Ovary (tissue), 9 donors: Measurements from ENCODE around the gene BHMT. TPM values are rescaled to one million over a fixed set of nuclear protein-coding genes. Genes with fewer than 3 reads are reported as not detected.

ENCODE experiments used
- DNase-seq, 5 donors: peaks; one replicate each; pipeline ENCODE4 v3.0.0-alpha.2; 2019 to 2020
- H3K27ac ChIP-seq, 2 donors: fragments of 200-600 bp; one replicate each; pipeline versions ENCODE4 v1.5.1 to v1.8.0; 2019 to 2022
- H3K27me3 ChIP-seq: fragments of 200-600 bp; one replicate; pipeline ENCODE4 v1.8.0; 2022
- H3K36me3 ChIP-seq: fragments of 200-600 bp; sonication (generic); one replicate; pipeline ENCODE4 v1.5.1; 2019
- H3K4me1 ChIP-seq: one replicate; pipeline ENCODE4 v1.8.1; 2013; ENCODE audit warnings: mild to moderate bottlenecking, moderate library complexity; ENCODE audit not compliant: insufficient read depth
- H3K4me3 ChIP-seq: fragments of 200-600 bp; sonication (generic); one replicate; pipeline ENCODE4 v1.5.1; 2017
- H3K9me3 ChIP-seq, 2 donors: fragments of 200-600 bp in 1 of 2; sonication (generic) in 1 of 2; one replicate each; pipeline versions ENCODE4 v1.5.1 to v1.8.1; 2013 to 2019; ENCODE audit warnings: mild to moderate bottlenecking in 1 of 2, moderate library complexity in 1 of 2
- EP300 ChIP-seq: sonication (generic); formaldehyde crosslinking; IDR thresholded peaks from one replicate; pipeline ENCODE4 v1.6.1; 2017; ENCODE audit warnings: antibody characterized with exemption
- POLR2A ChIP-seq: fragments of 450-650 bp; IDR thresholded peaks from one replicate; pipeline ENCODE4 v1.6.1; 2017; ENCODE audit warnings: antibody characterized with exemption, mild to moderate bottlenecking, moderate library complexity
- WGBS, 3 donors: extraction: QIAGEN DNeasy Blood & Tissue Kit in 1 of 3; methylation state at CpG; one replicate each; pipeline versions ENCODE4 v1.1.5 to v1.1.7; 2013 to 2017; 5-methylcytosine and 5-hydroxymethylcytosine counted together
- intact Hi-C, 4 donors: fragments of 100-400 bp; cut with DNase I; formaldehyde crosslinking; loops; one replicate each; pipeline versions ENCODE4 v1.11.0 to v1.15.1; 2022 to 2023
- polyA plus RNA-seq, 2 donors: library from polyadenylated mRNA; stranded (reverse); fragments of 200-250 nt in 1 of 2; fragments of 350-450 nt in 1 of 2; fragmentation: Illumina TruSeq in 1 of 2; extraction: RNeasy Lipid Tissue Mini Kit (QIAGEN cat#74804) in 1 of 2; gene quantifications; one replicate each; pipeline ENCODE4 v1.2.3, GENCODE V29; 2013 to 2014
- total RNA-seq, 7 donors: library from RNA; depleted of rRNA in 2 of 7; stranded (reverse); fragments of >200 nt in 2 of 7; fragmentation: NEBNext Ultra II Directional in 3 of 7; extraction: Animal tissue kit (Norgen Biotek cat#: 25700) in 3 of 7; gene quantifications; one replicate each; pipeline versions ENCODE4 v1.1.0 to v1.2.4, GENCODE V29; 2016 to 2023
- TF ChIP-seq, protein P1 (sequence below), 3 donors: fragments of 450-650 bp in 2 of 3; fragments of 200-600 bp in 1 of 3; IDR thresholded peaks; one replicate each; pipeline versions ENCODE4 v1.5.1 to v1.8.0; 2016 to 2022; ENCODE audit warnings: antibody characterized with exemption in 3 of 3, mild to moderate bottlenecking in 1 of 3
- donor health status: DM: no; HTN: no; CAD: no; lungs with moderate emphysema.
- donor health status: DM: no; HTN: no; CAD: no.
- donor health status: Bipolar disorder and iron deficiency.
- donor health status: DM: yes; HTN: yes; CAD: no.
- donor health status: DM: no; HTN: no; CAD: no.
- donor health status: DM: yes; HTN: yes; CAD: no.

Gene BHMT
- total and polyA plus RNA-seq, 9 donors, result 0.07 to 0.92 (median 0.27) TPM; not detected in 2

DNA sequence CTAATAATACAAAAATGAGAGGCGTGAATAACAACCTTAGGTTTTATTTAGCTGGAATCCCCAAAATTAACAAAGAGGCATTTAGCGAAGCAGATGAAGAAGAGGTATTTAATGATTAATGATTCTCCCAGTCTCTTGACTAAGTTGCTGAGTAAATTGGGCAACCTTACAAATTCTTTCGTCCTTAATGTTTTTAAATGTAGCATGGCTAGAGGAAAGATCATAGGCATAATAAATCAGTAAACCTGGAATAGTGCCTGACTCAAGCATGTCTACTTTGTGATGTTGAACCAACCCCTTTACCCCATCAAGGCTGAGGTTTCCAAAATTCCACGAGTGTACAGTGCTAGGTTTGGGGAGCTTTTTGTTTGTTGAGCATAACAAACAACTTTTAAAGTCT, 7.9 kb downstream of the BHMT start:
- H3K27ac ChIP-seq, result no peak overlapping the region
- TF ChIP-seq, protein P1, sequence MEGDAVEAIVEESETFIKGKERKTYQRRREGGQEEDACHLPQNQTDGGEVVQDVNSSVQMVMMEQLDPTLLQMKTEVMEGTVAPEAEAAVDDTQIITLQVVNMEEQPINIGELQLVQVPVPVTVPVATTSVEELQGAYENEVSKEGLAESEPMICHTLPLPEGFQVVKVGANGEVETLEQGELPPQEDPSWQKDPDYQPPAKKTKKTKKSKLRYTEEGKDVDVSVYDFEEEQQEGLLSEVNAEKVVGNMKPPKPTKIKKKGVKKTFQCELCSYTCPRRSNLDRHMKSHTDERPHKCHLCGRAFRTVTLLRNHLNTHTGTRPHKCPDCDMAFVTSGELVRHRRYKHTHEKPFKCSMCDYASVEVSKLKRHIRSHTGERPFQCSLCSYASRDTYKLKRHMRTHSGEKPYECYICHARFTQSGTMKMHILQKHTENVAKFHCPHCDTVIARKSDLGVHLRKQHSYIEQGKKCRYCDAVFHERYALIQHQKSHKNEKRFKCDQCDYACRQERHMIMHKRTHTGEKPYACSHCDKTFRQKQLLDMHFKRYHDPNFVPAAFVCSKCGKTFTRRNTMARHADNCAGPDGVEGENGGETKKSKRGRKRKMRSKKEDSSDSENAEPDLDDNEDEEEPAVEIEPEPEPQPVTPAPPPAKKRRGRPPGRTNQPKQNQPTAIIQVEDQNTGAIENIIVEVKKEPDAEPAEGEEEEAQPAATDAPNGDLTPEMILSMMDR (IDR thresholded peaks at IDR 0.05), result no peak
- no peak for TF ChIP-seq POLR2A
- TF ChIP-seq EP300, result no peak
- 56 to 68% (median 57%) methylated on average over 4 of the region's 4 CpGs for WGBS, 3 donors

DNA sequence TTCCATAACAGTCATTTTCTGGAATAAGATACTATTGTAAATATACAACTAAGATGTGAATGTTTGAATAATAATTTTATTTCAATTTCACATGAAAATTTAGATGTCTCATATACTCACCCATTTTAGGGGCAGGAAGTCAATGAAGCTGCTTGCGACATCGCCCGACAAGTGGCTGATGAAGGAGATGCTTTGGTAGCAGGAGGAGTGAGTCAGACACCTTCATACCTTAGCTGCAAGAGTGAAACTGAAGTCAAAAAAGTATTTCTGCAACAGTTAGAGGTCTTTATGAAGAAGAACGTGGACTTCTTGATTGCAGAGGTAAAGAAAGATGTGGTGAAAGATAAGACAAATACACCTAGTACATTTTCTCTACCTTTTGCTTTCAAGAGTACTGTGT, 8.6 kb downstream of the BHMT start:
- DNase-seq, result no peak

More for the DNA sequence above, 7.9 kb downstream of the BHMT start:
- Histone ChIP-seq H3K36me3 (no peaks in the 10 kb centered on the region), H3K27me3 (no peaks in the 10 kb centered on the region), H3K4me3 (no peak overlapping the region), H3K4me1 (no peaks in the 10 kb centered on the region), H3K9me3 (no peaks in the 10 kb centered on the region)
- no peak for DNase-seq
- intact Hi-C loops, result no loop called here

DNA sequence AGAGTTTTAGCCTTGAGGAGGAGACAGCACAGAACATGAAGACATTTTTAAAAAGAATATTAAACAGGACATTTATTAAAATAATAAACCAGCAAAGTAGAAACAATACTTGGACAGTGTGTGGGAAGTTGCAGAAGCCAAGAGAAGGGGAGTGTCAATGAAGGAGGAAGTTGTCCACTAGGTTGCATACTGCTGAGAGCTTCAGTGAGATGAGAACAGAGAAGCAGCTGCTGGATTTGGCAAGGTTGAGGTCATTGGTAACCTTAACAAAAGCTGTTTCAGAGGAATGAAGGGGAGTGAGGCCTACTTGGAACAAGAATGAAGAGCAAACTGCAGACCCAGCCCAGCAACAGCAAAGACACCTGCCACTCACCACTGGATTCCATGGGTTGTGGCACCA, 11.4 kb downstream of the BHMT start:
- Histone ChIP-seq H3K27me3 (no peaks in the 10 kb centered on the region), H3K4me1 (no peaks in the 10 kb centered on the region), H3K36me3 (no peaks in the 10 kb centered on the region), H3K4me3 (no peak overlapping the region), H3K9me3 (no peaks in the 10 kb centered on the region), H3K27ac (no peak overlapping the region)
- no peak for TF ChIP-seq POLR2A
- TF ChIP-seq, protein P1 (IDR thresholded peaks at IDR 0.05), result no peak
- no peak for TF ChIP-seq EP300
- intact Hi-C loops, result no loop called here
- DNase-seq, result no peak

More for the DNA sequence above, 8.6 kb downstream of the BHMT start:
- no peaks in the 10 kb centered on the region for H3K36me3 ChIP-seq
- no peaks in the 10 kb centered on the region for H3K9me3 ChIP-seq
- 91 to 96% (median 95%) methylated on average over 4 of the region's 4 CpGs for WGBS, 3 donors
- intact Hi-C loops, result no loop called here
- H3K27ac ChIP-seq, result no peak overlapping the region
- H3K27me3 ChIP-seq, result no peaks in the 10 kb centered on the region
- H3K4me1 ChIP-seq, result no peaks in the 10 kb centered on the region
- no peak overlapping the region for H3K4me3 ChIP-seq
- TF ChIP-seq, protein P1 (IDR thresholded peaks at IDR 0.05), result no peak
- TF ChIP-seq POLR2A (no peak), EP300 (no peak)

DNA sequence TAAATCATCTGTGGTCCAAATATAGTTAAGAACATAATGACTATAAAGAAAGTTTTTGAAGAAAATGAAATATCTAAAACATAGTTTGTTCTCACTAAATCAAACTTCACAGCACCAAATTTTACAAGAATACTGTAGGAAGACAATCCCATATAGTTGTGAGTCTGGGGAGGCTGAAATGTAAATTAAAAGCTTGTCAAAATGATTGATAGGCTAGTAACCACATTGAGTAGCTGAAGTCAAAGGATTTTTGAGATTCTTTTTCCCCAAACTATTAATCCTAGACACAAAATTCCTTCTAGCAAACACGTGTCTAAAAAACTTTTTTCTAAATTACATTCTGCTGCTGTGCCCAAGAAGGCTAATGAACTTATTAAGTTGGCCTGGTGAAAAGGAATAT, 13.0 kb downstream of the BHMT start:
- intact Hi-C loops, result no loop called here
- TF ChIP-seq POLR2A, result no peak
- no peak for TF ChIP-seq EP300
- TF ChIP-seq, protein P1 (IDR thresholded peaks at IDR 0.05), result no peak
- Histone ChIP-seq H3K27ac (no peak overlapping the region), H3K4me3 (no peak overlapping the region), H3K4me1 (no peaks in the 10 kb centered on the region), H3K36me3 (no peaks in the 10 kb centered on the region), H3K9me3 (no peaks in the 10 kb centered on the region), H3K27me3 (no peaks in the 10 kb centered on the region)
- DNase-seq, result no peak
- 81 to 88% (median 87%) methylated on average over 1 of the region's 1 CpG for WGBS, 3 donors
